NCI-H774 (cell line): Measurements from ENCODE around the gene COL4A6.

Experiments
- DNase-seq: peaks from one replicate; lab custom pipeline; 2025; lab: John Stamatoyannopoulos, UW

Gene COL4A6

DNA sequence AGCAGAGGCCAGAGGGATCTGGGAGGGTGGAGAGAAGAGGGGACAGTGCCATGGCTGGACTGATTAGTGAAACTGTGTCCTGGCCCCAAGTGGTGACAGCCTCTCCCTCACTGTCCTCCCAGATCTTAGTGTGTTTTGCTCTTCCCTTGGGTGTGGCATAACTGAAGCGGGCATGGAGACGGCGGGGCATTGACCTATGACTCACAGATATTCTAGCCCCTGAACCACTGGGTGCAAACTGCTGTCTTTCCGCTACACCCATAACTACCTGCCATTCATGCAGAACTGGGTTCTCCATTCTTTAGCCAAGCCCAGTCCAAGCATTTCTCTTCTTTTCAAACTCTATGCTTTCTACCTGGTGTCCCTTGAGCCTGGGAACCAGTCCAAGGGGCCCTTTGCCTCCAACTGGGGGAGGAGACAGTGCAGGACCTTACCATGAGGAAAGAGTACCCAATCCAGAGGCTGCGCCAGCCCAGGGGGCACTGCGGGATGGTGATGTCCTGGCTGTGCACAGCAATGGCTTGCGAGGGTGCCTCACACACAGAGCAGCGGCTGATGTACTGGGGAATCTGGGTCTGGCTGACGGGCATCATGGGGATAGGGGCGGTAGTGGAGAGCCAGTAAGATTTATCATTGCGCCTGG lies 279.1 kb downstream of the COL4A6 start:
- DNase-seq: no peak

DNA sequence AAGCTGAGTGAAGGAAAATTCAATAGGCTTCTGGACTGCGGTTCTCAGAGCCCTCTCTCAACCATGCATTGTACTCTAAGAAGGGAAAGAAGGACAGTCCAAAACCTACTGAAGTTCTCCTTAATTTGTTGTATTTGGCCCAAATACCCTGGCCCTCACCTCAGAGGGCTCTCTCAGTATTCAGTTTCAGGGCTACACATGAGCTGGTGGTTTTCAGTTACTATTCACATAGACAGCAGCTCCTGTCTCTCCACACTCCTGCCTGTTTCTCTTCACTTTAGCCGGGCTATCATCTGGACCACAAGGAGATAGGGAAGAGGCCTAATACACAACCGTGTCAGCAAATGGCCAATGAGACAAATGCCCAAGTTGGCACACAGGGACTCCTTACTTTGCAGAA lies 280.6 kb downstream of the COL4A6 start:
- no peak for DNase-seq

DNA sequence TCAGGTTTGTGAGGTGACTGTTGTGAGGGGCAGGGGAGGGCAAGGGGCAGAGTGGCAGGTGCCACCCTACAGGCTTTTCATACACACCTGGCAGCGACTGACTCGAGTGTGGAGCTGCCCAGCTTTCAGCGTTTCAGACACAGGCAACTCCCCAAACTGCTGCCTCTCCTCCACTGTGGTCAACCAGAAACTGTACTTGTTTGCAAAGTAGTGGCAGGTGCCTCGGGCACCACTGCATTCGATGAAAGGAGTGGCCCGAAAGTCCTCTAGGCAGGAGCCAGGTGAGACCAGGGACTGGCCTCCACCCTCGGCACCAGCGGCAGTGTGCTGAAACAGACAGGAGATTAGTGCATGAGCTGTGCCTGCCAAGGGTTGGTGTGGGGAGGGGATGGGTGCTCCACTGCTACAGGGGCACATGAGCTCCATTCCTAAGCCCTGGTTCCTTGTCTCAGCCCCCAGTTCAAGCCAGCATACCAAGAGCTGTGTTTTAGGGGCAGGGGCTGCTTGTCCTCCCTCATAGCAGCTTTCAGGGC lies 281.2 kb downstream of the COL4A6 start:
- no peak for DNase-seq

DNA sequence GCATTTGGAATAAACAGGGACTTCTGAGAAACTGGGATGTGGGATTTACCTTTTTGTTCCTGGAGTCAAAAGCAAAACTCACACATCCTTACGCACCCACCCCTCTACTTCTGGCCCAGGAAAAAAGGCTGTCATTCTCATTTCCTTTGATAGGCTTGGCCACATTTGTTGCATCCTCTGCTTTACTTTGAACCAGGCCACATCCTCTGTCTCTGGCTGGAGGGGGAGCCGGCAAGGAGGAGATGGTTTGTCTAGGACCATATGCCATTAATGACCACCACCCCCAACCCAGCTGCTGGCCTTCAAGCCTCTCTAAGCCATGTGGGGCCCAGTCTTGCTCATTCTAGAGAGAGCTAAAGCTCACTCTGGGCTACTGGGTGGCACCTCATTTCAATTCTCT lies 282.1 kb downstream of the COL4A6 start:
- DNase-seq: no peak

DNA sequence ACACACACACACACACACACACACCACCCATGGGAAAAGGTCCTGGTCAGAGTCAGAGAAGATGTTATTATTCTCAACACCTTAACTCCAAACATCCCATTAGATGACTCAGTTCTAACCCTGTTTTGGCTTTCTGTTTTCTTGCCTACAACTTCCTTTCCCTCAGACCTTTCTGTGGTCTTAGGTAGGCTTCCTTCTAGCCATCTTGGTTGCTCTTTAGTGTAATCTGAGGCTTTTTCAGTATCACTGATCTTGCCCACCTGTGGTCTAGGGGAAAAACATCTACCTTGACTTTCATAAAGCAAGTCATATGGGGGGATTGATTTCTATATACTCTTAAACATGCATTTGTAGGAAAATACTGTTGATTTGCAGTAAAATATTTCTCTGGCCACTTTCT lies 289.7 kb downstream of the COL4A6 start:
- no peak for DNase-seq

DNA sequence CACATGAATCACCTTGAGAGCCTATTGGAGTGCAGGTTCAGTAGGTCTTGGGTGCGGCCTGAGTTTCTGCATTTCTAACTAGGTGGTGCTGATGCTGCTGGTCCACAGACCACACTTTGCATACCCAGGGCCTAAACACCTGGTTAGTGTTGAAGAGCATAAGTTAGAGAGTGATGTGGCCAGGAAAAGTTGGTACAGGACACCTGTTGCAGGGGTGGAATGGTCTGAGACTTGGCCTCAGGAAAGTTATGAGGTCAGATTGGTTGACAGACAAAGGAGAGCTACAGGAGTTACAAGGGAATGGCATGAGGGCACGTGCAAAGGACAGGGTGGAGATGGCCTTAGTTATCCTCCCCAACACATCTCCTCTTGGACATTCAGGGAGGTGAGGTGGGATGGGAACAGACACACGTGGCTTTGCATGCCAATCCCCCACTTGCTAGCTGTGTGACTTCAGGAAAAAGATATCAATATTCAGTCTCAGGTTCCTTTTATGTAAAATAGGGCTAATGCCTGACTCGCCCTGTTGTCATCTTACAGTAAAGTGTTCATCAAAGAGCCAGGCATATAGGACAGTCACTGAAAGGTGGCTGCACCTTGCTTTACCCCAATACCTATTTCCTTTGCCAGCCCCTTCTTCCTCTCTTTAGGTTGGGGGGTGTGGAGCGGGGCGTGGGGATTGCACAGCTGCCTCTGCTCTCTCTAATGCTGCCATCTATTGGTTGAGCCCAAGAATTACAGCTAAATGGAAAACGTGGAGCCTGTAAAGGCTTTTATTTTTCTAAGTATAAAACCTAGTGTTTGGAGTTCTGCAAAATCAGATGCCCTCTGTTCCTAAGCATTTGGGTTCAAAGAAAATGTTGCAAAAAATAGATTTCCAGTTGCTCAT lies 299.2 kb downstream of the COL4A6 start:
- DNase-seq: no peak

DNA sequence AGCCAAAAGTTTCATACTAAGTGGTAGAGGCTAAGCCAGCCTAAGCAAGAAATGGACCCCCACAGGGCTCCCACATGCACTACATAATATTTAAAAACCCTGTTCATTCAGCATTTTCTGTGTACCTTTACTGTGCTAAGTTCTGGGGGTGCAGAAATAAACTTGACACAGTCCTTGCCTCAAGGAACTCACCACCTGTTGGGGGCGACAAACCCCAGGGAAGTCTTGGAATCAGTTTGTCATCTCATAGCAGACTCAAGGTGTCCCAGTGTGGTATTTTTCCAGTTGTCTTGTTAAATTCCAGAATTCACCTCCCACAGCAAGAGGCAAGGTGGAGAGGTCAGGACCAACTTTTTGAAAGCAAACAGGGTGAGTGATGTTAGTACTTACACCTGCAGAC lies 303.5 kb downstream of the COL4A6 start:
- no peak for DNase-seq

DNA sequence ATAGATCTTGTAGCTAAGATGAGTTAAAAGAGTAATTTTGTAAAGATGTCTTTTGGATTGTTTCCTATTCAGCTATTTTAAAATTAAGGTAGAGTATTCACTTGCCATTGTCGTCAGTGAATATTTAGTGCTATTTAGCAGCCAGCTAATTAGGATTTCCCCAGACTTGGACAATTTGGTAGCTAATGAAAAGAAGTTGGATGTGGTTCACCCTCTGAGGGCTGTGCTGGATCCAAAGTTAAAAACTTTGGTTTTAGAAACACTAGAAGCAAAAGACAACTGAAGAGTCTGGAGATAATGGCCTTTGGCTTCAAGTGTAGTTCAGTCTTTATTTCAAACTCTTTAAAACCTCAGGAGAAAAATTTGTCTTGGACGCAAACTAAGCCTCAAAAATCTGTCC lies 305.3 kb downstream of the COL4A6 start:
- DNase-seq: no peak

DNA sequence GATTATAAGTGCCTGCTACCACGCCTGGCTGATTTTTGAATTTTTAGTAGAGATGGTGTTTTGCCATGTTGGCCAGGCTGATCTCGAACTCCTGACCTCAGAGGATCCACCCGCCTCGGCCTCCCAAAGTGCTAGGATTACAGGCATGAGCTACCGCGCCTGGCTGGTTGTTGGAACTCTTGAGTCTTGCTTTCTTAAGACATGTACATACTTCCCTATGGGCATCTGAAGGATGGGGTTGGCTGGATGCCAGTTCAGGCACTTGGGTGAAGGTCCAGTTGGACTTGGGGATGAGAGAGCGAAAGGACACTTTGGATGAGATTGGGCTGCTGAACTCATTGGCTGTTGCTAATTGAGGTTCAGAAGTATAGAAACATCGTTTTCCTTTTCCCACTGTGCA lies 306.2 kb downstream of the COL4A6 start:
- DNase-seq: no peak

DNA sequence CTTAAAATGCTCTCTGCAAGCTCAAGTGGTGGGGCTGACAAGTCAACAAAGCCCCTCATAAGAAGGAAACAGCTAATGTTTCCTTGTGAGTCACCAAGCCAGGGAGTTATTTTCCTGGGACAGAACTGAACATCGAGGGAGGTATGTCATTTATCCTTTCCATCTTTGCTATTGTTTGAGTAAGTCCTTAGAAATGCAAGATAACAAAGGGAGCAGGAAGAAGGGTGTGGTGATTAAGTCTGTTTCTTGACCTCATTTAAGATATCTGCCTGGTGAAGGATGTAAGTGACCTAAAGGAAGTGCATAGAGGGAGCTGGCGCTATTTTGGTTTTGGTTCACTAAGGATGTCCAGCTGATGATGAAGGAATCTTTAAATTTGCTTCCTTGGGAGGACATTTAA lies 306.8 kb downstream of the COL4A6 start:
- no peak for DNase-seq

DNA sequence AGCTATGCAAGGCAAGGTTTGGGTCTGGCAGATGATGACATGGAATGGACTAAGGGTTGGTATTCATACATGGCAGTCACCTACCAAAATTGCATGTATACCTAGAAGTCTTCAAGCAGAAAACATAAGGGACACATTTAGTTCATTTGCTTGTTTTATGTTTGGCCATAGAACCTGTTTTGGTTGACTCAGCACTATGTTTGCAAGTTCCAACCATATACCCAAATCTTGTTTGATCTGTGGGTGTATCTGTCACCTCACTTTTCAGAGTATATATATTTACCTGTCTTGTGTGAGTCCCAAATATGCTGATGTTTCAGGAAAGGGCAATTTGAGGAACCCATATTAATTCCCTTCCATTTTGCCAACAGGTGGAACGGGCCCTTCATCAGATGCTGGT lies 307.3 kb downstream of the COL4A6 start:
- DNase-seq: no peak

DNA sequence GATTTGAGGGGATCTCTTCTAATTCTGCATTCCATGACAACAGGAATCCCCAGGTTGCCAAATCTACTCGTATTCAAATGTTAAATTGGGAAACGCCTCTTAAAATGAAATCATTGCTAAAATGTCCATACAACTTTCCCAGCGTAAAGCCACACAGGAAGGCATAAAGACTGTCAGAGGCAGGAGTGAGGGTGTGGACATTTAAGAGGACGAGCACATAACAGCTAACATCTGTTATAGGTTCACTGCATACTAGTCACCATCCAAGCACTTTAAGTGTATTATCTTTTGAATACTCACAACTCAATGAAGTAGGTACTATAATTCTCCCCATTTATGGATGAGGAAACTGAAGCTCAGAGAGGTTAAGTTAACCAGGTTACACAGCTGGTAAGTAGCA lies 311.1 kb downstream of the COL4A6 start:
- DNase-seq: no peak

DNA sequence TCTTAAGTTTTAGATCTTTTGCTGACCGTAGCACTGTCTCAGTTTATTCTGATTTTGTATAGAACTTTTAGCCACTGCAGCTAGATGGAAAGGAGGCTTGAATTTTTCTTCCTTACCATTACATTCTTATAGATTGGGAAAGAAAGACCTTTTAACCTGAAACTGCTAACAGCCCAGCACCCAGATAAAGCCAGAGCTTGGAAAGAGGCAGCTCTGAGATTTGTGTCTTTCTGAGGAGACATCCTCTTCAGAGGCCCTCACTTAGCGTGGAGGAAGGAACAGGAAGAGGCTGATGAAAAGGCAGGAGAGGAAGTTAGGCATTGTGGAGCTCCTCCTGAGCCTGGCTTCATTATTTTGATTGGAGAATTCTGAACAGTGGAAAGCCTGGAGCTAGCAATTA lies 311.6 kb downstream of the COL4A6 start:
- no peak for DNase-seq

DNA sequence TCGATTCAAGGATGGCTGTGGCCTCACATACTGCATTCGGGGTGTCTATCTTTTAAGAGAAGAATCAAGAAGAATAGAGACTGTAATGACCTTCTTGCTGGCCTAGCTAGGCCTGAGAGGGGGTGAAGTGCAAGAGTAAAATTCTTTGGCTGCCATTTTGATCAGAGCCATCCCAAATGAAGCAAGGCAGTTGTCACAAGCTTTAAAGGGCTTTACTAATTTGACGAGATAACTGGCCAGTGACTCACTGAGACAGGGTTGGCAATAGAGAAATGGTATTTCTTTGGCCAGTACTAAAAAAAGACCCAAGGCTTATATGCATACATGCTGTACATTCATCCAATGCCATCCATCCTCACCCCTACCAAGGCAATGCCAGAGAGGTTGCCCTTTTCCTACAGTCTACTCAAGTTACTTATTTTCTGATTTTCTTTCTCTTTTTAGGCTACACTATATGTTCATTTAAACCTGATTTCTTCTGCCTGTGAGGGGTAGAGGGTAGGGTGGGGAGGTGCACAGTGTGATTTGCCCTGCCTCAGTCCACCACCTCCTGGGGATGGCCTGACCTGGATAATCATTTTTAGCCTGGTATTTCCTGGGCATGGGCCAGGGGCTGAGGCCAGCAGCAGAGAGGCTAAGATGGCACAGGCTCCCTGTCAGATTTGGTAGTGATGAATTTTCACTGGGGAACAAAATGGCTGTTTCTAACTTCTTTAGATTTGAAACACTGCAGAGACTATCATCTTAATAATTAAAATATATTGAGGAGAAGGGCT lies 314.4 kb downstream of the COL4A6 start:
- no peak for DNase-seq

DNA sequence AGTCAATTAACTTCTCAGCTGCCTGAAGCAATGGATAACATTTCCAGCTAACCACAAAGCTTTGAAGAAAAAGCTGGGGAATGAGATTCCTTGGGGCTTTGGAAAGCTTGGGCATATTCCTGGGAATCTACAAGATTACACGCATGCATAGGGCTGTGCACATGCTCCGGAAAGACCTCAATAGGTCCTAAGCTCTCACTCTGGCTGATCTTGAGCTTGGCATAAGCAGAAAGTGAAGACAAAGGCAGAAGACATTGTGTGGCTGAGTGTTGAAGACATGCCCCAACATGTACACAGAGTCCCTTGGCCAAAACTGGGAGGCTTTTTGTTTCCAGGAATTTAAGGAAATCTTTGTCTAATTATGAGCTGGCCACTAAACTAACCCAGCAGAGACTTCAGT lies 315.5 kb downstream of the COL4A6 start:
- DNase-seq: no peak

DNA sequence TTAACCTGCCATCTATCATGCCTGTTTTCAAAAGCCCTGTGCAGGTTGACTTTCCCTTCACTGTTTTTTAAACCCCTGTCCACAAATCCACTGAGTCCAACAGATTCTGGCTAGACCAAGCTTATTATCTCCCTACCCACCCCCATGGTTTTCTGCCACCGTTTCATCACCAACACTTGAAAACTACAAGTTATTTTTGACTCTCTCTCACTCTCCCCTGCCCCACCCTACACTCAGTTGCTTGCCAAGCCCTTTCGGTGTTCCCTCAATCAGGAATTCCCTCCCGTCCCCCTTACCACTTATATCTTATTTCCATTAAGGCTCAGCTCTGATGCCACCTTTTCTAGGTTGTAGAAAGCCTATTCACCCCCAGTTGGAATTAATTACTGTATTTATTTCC lies 316.9 kb downstream of the COL4A6 start:
- DNase-seq: no peak

DNA sequence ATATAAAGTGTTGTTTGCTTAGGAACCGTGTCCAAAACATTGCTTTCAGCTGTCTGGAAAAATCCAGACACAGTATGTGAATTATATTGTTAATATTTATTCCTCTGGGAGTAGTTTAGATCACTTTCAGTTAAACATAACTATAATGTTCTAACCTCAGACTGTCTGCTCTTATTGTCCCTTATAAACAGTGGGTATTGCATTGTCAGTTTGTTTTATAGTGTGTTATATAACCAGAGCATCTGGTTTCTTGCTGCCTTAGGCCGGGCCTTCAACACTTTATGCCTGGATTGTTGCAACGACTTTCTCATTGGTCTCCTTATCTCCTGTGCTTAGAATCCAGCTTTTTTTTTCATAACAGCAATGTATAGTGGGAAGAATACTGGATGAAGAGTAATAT lies 320.2 kb downstream of the COL4A6 start:
- no peak for DNase-seq

DNA sequence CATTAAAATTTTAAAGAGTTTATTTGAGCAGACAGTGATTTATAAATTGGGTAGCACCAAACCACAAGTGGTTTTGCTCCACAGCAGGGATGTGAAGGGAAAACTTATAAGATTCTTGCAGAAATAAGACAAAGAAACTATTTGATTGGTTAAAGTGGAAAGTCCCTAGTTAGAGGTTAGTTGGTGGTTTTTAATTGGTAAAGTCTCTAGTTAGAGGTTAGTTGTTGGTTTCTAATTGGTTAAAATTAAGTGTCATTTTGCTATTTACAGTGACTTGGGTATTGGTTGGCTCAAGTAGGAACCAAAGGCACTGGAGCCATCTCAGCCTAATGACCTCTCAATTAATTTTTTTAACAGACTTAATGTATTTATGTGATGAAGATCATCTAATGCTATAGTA lies 323.7 kb downstream of the COL4A6 start:
- DNase-seq: no peak
